HL-60/S4 treated with retinoic acid at 250 ng/mL for 4 days and 3 days (cell line): ENCODE measurements around the gene SCAMP2.
"Not testable (repeated sequence)": the region's sequence is repeated elsewhere in the genome, so short reads cannot be mapped to it uniquely, and the experiment has no call there.

Source experiments
- in situ Hi-C: fragments of 300-500 bp; cut with MboI; formaldehyde crosslinking; loops from 2 replicates; pipeline ENCODE4 v1.7.0; 2022; ENCODE audit warnings: low sequenced_read_pairs

Gene SCAMP2

DNA sequence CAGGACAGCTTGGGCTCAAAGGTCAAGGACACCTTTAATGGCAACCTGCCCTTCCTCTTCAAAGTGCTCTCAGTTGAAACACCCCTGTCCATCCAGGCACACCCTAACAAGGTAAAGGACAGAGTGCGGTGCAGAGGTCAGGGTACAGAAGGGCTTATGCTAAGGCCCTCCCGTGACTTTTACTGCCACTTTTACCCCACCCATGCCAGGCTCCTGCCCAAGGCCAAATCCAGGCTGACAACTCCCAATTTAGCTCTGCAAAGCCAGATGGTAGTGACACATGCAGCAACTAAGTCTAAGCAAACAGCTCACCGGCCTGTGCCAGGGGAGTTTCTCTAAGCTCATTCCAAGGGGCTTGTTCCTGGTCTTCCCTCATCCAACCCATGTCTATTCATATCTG is 18.3 kb upstream of the SCAMP2 start:
- in situ Hi-C loops = no loop called here

DNA sequence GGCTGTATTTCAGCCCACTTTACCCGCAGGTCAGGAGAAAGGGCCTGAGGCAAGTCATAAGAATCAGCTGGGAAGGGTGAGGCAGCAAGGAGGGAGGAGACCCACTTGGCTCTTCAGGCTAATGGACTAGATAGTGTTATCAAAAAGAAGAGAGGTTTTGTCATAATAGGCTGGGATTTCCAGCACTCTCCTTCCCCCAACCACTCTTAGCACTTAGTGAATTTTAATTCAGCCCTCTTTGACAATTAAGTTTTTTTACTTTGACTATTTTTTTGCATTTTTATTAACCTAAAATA is 17.4 kb upstream of the SCAMP2 start:
- in situ Hi-C loops = no loop called here

DNA sequence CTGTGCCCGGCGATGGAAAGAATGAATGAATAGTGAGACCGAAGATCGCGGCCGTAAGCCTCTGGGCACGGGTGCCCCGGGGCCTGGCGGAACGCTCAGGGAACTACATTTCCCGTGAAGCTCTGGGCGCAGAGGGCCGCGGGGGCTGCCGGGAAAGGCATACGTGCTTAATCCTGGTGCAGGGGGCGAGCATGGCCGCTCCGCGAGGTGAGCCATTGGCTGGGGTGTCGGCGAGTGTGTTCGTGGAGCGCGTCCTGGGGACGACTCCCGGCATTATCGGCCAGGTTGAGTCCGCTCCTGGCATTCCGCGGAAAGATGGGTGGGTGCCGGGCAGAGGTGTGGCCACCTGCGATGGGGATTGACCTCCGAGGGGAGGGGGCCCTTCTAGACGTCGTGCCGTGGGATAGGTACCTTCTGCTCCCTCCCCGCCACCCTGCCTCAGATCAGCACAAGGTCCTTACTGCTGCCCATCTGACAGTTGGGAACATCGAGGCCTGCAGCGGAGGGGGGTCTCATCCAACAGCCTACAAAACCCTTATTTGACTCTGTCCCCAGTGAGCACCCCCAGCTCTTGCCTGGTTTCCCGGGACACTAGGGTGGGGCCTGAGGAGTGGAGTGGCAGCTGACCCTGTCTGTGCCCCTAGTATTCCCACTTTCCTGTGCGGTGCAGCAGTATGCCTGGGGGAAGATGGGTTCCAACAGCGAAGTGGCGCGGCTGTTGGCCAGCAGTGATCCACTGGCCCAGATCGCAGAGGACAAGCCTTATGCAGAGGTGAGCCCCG is 16.9 kb upstream of the SCAMP2 start, which contains the start of gene MPI:
Gene MPI, plus strand, starts transcription at position 160 of the 782 bp plus-strand sequence. Its CDS starts 32 bp downstream, at position 192.
- in situ Hi-C loops = no loop called here

DNA sequence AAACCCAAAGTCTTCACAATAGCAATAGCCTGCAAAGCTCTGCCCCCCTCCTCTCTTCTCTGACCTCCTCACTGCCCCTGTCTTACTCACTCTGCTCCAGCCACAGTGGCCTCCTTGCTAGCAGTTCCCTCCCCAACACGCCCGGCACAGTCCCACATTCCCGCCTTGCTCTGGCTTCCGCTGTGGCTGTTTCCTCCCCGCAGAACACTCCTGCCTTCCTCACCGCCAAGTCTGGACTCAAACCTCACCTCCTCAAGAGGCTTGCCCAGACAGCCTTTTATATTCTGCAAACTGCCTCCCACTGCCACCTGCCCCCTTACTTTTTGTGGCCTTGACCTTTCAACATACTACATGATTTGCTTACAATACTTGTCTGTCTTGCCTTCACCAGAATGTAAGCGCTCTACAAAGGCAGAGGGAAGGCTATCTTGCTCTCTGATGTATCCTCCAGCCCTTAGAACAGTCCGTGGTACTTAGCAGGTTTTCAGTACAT is 16.3 kb upstream of the SCAMP2 start:
- in situ Hi-C loops = no loop called here

DNA sequence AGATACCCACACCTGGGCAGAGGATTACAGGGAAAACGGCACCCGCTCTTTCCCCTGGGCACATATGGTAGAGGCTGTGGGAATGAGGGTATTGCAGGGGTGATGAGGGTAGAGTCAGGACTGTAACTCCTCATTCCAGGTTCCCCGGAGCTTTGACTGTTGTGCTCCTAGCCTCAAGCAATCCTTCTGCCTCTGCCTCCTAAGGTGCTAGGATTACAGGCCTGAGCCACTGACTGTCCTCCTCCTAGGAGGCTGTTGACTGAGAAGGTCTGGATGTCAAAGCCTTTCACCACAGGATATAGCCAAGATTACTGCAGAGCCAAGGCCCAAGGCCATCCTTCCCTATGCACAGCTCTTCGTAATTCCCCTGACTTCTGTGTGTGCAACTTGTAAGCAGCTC is 15.6 kb upstream of the SCAMP2 start:
- in situ Hi-C loops = no loop called here

DNA sequence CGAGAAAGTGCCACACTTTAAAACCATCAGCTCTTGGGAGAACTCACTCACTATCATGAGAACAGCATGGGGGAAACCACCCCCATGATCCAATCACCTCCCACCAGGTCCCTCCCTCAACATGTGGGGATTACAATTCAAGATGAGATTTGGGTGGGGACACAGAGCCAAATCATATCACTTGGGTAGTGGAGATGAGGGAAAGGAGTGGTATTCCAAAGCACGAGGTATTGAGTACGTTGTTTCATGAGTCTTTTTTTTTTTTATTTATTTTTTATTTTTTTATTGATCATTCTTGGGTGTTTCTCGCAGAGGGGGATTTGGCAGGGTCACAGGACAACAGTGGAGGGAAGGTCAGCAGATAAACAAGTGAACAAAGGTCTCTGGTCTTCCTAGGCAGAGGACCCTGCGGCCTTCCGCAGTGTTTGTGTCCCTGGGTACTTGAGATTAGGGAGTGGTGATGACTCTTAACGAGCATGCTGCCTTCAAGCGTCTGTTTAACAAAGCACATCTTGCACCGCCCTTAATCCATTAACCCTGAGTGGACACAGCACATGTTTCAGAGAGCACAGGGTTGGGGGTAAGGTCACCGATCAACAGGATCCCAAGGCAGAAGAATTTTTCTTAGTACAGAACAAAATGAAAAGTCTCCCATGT is 14.5 kb upstream of the SCAMP2 start:
- in situ Hi-C loops = not testable (repeated sequence)

DNA sequence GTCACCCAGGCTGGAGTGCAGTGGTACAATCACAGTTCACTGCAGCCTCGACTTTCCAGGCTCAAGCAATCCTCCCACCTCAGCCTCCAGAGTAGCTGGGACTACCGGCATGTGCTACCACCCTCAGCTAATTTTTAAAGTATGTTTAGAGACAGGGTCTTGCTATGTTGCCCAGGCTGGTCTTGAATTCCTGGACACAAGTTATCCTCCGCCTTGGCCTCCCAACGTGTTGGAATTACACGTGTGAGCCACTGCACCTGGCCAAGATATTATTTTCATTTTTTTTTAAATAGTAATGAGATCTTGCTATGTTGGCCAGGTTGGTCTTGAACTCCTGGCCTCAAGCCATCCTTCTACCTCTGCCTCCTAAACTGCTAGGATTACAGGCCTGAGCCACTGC is 12.3 kb upstream of the SCAMP2 start:
- in situ Hi-C loops = no loop called here

DNA sequence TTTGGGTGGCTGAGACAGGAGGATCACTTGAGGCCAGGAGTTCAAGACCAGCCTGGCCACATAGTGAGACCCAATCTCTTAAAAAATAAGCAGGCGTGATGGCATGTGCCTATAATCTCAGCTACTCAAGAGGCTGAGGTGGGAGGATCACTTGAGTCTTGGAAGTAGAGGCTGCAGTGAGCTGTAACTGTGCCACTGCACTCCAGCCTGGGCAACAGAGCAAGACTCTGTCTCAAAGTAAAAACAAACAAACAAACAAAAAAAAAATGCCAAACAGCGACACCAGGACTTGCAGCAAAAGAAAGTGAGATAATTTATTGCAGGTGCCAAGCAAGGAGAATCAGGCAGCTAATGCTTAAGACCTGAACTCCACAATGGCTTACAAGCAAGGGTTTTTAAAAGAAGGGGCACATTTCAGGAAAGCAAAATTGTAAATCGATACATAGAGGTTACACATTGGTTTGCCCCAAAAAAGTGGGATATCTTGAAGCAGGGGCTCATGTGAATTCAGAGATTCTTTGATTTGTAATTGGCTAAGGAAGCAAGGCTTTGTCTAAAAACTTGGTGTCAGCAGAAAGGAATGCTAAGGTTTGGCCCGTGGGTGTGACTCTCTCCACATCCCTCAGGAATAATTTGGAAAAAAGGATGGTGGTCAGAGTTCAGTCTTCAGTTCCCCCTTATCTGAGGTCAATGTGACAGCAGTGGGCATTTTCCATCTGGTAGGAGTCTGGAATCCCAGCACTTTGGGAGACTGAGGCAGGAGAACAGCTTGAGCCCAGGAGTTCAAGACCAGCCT is 11.5 kb upstream of the SCAMP2 start:
- in situ Hi-C loops = no loop called here

DNA sequence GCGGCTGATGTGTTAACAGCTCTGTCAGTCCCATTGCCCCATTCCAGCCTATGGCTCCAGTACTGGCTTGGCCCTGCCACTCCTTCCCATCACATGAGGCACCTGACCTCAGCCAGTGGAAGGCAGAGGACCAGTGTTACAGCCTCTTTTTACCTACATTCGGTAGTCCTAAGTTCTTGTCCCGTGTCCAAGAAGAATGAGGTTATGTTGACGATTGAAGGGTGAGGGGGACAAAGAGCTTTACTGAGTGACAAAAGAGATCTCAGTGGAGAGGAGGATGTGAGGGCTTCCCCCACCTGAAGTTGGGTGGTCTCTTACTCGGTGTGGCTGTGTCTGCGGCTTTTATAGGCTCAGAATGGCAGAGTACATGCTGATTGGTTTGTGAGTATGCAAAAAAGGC is 9.4 kb upstream of the SCAMP2 start:
- in situ Hi-C loops = no loop called here

DNA sequence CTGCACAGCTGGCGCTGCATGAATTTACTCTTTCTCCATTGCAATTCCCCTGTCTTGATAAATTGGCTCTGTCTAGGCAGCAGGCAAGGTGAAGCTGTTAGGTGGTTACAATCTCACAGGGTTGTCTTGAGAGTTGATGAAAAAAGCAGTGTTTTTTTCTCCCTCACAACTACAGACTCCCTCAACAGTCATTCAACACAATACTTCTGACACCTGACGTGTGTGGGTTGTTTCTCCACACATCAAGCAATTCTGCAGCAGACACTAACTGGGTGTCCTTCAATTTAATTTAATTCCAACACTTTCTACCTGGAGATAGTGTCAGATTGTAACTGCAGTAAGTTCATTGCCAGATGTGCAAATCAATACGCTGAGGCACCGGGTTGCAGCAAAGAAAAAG is 5.1 kb upstream of the SCAMP2 start:
- in situ Hi-C loops = no loop called here

DNA sequence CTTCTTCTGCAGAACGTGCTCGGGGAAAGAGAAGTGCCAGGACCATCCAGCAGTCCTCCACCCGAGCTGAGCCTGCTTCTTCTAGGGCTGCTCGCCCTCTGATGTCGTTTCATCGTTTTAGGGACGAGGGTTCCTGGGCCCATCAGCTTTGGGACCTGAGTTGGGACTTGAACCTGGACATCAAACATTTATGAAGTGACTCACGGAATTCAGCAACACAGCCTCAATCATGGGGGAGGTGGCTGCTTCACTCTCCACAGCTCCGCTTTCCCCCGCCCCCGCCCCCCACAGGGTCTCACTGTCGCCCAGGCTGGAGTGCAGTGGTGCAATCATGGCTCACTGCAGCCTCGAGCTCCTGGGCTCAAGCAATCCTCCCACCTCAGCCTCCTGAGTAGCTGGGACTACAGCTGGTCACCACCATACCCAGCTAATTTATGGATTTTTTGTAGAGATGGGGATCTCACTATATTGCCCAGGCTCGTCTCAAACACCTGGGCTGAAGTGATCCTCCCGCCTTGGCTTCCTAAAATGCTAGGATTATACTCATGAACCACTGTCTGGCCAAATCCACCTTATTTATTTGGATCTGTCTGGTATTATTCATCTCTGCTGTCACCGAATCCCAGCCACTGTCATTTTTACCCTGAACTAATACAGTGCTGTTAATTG is 725 bp upstream of the SCAMP2 start:
- in situ Hi-C loops = no loop called here

DNA sequence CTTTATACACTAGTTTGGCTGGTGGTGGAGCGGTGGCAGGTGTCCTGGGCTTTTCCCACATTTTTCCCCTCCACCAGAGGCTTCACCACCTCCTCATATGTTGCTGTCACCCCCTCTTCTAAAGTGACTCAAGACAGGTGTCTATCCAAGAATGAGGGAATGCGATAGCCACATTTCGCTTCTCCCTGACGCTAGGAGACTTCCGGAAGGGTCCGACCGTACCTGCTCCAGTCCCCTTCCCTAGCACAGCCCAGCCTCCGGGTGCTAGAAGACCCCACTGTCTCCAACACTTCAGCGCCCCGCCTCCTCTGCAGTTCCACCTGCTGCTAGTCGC is 496 bp downstream of the SCAMP2 start:
- in situ Hi-C loops = no loop called here

DNA sequence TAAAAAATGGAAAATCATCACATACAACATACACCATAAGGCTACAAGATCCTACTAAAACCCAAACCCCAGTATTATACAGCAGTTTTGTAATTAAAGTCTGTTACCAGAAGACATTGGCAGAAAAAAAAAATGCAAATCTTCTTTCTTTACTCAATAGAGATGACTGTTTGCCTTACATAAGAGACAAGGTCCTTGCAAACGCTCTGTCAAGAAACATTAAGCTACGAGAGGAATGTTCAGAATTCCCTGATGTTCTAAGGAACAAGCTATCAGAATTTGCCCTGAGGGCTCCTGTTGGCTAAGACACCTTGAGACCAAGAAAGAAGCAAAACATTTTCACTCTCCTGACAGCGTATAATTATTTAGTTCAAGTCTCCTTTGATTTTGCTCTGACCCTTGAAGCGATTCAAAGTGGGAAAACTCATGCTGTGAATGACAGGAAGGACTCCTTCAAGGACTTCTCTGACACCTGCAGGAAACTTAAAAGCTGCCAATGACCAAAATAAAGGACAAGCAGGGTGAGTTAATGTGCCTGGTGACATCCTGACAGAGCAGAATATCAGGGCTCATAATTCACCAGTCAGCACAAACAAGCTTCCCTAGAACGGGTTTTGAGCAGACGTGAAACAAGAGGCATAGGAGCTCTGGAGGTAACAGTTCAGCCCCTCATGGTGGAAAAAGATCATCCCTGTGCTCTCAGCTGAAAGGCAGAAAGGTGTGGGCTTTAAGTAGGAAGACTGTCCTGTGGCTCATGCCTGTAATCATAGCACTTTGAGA is 2.5 kb downstream of the SCAMP2 start:
- in situ Hi-C loops = no loop called here

DNA sequence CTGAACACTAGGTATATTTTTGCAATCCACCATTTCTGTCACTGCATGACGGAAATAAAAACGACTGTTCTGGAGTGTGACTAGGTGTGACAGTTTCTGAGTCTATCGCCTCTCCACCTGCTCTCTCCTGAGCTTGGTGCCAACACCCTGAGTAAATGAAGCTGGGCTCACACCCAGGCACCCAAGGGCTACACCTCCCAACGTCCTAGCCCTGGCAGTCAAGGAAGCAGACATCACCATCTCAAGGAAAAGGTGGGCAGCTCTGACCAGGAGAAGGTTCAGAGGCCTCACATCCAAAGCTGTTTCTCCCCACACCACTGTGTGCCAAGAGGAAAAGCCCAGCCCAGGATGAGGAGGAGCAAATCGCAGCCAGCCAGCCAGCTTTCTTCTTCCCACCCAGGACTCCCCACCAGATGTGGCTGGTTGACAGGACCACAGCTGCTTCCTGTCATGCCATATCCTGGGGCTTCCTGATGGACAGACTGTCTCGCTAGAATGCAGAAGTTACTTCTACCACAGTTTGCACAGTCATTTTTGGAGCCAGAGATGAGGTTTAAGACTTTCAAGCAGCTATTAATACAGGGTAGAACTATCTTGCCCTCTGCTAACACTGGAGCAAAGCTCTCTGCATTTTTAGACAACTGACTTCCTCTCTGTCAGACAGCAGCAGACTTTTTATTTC is 3.3 kb downstream of the SCAMP2 start:
- in situ Hi-C loops = no loop called here

DNA sequence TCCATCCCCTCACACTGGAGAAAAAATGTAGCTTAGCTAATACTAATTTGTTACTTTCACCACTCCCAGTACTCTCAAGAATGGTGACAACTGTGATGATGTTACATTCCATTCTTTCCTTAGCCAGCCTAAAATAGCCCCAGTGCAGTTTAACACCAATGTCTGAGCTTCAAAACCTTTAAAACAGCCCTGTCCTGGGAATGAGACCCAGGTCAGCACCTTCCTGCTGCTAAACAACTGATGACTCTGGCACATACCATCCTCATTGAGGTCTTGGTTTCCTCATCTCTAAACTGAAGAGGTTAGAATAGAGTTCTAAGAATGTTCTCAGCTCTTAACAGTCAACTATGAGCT is 3.8 kb downstream of the SCAMP2 start:
- in situ Hi-C loops = no loop called here

DNA sequence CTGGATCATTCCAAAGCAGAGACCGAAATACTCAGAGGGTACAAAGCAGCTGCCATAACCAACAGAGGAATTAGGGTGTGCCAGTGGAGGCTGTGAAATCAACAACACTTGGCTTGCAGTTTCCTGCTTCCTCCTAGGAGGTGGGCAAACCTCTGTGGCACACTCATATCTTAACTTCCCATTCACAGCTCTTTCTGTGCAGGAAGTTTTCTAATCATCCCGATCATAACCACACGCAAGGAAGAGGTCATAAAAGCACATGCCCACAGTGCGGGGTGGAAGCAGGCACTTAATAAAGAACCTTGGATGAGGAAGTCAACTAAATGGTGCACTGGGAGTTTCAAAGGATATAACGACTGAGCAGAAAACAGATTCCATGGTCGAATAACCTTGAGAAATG is 5.1 kb downstream of the SCAMP2 start:
- in situ Hi-C loops = no loop called here

DNA sequence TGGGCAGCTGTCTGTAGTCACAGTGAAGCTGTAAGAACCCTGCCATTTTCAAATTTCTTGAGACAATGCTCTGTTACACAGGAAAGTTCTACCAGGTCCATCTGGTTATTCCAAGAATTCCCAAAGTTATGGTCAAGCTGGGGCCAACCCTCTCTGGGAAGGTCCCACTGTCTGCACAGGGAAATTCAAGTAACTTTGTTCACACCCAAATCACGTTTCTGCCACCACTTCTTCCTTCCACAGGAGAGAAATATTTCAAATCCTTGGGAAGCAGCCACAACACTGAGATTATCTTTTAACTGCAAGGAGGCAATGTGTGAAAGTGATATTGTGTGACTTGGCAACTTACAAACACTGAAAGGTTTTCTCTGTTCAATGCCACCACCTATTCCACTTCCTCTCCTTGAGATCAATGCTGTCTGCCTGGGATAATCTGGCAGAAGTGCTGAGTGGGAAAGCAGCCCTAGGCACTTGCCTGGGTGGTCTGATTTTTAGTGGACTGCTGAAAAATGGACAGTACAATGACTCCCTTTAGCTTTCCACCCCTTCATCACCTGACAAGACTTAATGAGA is 5.6 kb downstream of the SCAMP2 start:
- in situ Hi-C loops = no loop called here

DNA sequence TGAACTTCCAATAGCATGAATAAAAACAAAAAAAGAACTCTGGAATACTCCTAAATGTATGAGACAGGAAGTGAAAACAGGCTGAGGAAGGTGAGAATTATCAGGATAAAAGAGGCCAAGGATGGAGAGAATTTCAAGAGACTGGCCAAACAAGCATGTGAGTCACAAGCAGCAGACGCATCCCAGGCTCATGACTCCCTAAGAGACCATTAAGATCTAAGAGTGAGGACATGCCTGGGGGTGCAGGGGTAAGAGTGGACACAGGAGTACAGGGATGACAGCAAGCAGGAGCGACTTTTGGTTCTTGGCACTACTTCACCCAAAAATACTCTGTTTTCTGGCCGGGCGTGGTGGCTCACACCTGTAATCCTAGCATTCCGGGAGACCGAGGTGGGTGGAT is 7.1 kb downstream of the SCAMP2 start:
- in situ Hi-C loops = no loop called here

DNA sequence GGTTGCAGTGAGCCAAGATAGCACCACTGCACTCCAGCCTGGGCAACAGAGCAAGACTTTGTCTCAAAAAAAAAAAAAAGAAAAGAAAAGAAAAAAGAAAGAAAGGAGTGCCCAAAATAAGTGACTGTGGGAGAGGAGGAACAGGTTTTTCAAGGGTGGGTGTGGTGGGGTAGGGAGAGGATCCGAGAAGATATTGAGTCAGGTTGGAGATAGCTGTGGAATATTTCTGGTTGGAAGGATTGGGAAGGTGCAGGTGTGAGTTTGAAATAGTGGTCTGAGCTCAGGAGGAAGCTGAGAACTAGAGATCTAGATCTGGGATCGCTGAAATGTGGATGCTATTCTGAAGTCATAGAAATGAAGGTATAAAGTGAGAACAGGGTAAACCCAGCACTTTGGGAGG is 7.8 kb downstream of the SCAMP2 start:
- in situ Hi-C loops = no loop called here

DNA sequence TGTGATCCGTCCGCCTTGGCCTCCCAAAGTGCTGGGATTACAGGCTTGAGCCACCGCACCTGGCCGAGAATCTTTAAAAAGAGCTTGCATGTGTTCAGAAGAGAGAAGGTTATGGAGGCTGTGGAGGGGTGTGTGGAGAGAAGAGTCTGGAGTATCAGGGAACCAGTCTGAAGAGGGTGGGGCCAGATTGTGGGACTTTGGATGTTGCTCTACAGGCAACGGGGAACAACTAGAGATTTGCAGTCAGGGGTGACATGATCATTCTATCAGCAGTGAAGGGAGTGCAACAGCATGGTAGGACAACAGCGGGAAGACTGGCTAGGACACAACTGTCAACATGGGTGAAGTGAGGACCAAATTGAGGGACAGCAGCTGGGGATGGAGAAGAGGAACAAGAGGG is 8.9 kb downstream of the SCAMP2 start:
- in situ Hi-C loops = no loop called here
